HTERT RPE-1 (cell line): ENCODE results near the gene SREBF1.
"Not testable (repeated sequence)": the region's sequence is repeated elsewhere in the genome, so short reads cannot be mapped to it uniquely, and the experiment has no call there.

Source experiments
- in situ Hi-C: fragments of 300-500 bp; cut with MboI; formaldehyde crosslinking; loops from 4 replicates; pipeline ENCODE4 v1.14.3; 2020; ENCODE audit warnings: low sequenced_read_pairs

SREBF1 gene

DNA sequence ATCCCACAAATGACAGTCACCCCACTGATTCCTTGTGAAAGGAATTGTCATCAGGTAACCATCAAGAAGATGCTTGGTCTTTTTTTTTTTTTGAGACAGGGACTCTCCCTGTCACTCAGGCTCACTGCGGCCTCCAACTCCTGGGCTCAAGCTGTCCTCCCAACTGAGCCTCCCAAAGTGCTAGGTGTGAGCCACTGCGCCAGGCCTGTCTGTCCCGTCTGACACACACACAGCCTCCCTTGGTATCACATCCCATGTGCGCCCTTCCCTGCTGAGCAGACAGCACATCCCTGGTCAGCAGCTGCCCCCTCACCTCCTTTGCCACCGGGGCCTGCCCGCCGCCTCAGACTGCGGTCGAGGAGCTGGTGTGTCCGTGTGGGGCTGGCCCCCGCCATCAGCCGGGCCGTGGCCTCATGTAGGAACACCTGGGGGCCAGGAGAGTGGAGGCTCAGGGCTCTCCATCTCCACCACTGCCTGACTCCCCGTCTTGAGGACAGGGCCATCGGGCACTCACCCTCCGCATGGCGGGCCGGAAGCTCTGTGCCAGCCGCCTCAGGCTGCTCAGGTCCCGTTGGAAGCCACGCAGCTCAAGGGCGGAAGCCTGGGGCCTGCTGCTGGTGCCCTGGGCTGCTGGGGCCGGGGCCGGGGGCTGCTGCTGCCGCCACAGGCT lies 23.6 kb downstream of the SREBF1 start:
- in situ Hi-C loops, result no loop called here

DNA sequence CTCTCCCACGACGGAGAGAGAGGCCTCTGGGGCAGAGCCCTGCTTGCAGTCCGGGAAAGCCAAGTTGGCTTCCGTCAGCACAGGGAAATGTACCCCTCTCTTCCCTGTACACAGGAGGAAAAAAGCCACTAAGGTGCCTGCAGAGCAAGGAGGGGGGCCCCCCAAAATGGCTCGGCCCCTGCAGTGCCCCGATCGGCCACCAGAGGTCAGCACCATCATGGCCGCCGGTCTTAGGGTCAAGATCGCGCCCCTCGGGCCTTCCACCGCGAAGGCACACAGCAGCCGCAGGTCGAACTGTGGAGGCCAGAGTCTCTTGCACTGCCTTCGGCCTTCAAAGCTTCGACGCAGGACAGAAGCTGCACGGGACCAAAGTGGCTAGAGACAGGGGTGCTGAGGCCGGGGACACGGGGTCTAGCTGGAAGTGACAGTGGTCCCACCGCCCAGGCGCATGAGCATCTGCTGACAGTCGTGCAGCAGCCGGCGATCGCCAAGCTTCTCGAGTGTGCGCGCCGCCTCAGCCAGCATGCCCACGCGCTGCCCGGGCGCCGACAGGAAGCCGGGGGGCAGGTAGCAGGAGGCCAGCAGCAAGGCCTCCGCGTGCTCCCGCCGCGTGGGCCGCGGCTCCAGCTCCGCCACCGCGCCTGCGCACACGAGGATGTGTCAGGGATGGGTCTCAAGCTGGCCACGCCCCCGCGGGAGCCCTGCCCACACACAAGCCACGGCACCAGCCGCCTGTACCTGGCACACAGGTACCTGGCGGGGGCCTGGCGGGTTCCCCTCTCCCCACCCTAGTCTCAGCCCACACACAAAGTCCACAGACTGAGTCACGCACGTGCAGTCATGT lies 24.4 kb downstream of the SREBF1 start:
- in situ Hi-C loops, result no loop called here

DNA sequence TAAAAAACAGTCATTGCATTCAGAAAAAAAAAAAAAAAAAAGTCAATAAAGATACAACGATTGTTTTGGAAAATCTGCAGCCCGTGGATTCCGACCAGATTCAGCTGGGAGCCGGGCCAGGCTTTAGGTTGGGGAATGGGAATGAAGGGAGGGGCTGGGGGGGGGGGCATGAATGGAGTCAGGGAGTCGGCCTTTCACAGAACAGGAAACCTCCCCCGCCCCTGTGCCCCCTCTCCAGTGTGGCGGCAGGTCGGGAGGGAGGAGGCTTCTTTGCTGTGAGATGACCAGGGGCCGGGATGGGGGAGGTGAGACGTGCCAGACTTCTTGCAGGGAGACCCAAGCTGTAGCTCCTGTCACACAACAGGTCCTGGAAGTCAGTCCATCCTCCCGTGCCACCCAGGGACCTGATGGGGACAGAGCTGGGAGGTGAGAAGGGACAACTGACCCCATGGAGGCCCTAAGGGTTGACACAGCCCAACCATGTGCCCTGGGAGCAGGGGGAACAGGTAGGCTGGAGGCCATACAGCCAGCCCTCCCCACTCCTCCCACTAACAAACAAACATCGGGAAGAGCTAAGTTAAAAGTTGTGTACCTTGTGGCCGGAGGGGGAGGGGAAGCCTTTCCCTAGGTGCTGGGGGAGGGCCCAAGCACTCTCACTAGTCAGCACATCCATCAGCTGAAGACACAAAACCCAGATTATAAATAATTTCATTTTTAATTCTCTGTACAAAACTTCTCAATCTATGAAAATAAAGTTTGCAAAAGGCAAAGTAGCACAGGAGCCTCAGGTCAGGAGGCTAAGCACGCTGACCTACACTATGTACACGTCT lies 25.2 kb downstream of the SREBF1 start:
- in situ Hi-C loops, result no loop called here

DNA sequence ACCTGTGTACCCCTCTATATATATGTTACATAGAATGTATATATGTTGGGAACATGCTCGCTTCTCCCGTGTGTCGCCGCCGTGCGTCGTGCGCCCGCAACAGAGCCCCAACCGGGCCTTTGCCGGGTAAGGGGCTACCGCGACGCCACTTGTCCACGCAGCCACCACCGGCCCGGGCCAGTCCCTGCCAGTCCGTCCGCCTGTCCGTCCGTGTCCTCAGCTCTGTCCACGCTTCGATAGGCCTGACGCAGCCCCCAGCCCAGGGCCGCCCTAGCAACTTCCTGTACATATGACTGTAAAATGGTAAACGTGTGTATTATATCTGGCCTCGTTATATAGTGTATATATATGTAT lies 25.9 kb downstream of the SREBF1 start:
- in situ Hi-C loops, result no loop called here

DNA sequence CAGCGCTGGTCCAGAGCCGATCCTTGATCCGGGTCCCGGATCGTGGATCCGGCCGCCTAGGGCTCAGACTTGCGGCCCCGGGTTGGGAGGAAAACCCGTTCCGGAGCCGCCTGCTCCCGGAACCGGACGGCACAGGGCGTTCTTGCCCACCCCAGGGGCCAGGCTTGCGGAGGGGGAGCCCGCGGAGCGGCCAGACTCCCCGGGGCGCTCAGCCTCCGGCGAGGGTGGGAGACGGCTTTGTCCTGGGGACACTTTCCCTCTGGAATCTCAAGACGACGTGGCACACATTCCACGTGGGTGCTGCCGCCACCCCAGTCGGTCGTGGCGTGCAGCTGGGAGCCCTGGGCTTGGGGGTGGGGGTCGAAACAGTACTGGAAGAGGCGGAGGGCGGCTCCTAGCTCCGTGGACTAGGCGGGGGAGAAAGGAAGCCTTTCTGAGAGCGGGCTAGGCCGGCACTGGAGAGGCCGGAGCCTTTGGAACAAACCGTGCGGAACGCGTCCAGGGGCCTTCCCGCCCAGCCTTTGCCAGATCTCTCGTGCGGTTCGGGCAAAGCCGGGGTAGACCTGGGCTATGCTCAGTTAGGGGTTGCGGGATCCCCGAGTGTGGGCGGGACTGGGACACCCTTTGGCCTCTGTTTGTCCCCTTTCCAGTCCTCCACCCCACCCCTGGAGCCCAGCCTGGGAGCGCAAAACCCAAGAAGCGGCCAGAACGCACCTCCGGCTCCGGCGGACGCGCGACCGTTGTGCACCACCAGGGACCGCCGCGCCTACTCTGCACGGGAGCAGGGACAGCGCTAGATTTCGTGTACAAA lies 26.5 kb downstream of the SREBF1 start:
- in situ Hi-C loops, result no loop called here

DNA sequence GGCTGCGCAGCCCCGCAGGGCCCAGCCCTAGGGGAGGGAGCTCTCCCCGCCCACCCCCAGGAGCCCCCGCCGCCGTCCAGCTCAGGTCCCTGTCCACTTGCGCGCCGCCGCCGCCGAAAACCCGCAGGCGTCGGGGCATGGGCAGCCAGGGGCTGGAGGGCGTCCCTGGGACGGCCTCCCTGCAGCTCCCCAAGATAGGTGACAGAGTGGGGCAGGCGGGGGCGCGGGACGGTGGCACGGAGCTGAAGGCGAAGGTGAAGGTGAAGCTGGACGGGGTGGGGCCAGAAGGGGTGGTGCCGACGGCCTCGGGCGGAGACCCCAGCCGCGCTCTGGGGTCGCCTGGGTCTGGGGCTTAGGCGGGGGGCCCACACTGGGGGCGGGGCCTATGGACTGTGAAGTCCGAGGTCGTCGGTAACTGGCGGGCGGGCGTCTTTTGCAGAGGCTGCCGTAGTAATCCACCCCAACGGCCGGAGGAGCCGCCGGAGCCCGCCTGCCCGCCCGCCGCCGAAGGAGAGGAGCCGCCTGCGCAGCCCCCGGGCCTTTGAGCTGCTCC lies 27.2 kb downstream of the SREBF1 start:
- in situ Hi-C loops, result no loop called here

DNA sequence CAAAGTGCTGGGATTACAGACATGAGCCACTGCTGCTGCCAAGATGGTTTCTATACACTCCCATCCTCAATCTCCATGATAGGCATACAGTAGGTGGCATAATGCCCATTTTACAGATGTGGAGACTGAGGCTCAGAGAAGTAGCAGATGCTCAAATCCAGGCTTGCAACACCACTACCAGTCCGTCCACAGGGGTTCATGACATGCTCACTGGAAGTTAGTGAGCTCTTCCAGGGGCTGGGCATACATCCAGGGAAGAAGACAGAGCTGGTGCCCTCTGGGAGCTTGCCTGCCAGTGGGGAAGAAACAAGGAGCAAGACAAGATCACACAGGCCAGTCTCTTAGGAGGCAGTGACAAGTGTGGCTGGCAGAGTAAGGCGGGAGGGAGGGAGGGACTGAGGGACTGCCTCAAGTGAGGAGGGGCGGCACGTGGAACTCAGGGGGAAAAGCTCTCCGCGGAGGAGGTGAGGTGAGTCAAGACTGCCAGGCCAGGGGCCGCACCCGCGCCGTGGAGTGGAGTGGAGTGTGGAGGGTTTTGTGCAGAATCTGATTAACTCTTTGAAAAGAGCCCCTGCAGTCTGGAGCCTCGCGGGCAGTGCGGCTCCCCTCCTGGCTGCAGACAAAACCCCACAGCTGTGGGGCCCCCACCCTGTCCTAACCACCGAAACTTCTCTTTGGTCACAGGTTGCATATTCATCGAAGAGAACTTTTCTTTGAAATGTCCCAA lies 27.9 kb downstream of the SREBF1 start:
- in situ Hi-C loops, result no loop called here

DNA sequence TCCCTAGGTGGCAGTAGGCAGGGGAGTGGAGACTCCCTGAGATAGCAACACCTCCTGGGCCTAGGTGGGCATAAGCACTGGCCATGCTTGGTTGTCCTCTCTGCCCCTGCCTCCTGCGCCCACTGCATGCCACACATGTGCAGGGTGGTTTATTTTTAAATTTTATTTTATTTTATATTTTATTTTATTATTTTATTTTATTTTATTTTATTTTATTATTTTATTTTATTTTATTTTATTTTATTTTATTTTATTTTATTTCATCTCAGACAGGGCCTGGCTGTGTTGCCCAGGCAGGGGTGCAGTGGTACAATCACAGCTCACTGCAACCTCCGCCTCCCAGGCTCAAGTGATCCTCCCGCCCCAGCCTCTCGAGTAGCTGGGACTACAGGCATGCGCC lies 28.6 kb downstream of the SREBF1 start:
- in situ Hi-C loops, result not testable (repeated sequence)

DNA sequence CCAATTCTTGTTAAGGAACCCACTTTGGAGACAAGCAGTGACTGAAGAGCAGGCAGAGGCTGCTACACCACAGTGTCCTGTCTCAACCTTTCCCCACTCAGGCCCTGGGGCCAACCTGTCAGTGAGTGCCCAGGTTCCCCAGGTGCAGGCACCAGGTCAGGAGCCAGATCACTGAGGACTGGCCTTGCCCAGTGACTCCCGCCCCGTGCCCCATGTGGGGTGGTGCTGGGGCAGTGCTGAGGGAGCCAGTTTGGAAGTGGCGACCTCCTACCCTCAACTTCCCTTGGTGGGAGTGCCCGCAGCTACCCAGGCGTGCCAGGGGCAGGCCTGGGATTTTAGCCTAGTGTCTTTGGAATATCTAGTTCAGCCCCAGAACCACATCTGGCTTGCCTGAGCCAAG lies 29.3 kb downstream of the SREBF1 start:
- in situ Hi-C loops, result no loop called here

DNA sequence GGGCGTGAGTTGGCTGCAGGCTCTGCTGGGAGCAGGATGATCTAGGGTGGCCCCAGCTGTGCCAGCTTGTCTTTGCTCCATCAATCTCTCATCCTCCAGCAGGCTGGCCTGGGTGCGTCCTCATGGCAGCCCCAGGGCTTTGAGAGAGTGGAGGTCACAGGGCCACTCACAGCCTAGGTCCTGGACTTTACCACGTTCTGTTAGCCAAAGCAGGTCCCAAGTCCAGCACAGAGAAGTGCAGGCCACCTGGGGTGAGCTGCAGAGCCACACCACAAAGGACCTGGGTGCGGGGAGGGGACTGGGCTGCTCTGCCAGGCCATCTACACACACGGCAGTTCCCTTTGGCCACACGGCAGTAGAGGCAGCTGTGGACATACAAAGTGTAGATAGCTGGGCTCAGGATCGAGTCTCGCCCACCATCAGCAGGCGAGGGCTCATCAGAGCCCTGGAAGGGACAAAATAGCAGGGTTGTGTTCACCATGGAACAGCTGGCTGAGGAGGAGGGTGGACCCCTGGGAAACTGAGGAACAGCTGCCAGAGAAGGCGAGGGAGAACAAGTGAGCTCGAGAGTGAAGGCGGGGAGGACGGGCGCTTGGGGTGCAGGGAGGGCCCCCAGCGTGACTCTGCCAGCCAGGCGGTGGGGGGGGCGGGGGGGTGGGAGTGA lies 30.0 kb downstream of the SREBF1 start:
- in situ Hi-C loops, result no loop called here

DNA sequence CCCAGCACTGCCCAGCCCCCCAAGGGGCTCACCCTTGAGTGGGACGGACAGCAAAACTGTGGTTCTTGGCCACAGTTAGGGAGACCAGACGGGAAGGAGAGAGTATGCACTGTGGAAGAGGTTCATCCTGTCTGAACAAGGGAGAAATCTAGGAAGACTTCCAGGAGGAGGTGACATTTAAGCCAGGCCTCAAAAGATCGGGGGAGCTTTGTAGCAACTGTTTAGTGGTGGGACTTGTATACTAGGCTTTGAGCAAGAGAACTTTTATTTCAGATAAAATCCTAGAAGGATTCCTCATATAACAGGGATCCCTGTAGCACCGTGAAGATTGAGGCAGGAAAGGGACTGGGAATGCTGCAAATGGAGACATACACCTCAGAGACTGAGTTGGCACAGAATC lies 30.8 kb downstream of the SREBF1 start:
- in situ Hi-C loops, result no loop called here

DNA sequence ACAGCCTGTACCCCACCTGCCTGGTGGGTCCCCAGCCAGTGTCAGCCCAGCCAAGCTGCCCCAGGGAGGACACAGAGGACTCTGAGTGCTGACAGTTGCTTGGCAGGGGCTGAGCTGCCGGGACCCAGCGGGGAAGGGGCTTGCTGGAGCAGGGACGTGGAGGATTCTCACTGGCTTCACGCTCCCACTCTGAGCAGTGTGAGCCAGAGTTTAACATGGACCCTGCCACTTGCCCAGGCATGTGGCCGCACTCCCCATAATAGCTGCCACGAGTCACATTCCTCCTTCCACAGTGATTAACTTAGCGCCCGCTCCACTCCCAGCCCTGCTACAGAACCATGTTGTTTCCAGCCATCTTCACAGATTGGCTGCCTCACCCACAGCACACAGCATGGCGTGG lies 31.2 kb downstream of the SREBF1 start:
- in situ Hi-C loops, result no loop called here

DNA sequence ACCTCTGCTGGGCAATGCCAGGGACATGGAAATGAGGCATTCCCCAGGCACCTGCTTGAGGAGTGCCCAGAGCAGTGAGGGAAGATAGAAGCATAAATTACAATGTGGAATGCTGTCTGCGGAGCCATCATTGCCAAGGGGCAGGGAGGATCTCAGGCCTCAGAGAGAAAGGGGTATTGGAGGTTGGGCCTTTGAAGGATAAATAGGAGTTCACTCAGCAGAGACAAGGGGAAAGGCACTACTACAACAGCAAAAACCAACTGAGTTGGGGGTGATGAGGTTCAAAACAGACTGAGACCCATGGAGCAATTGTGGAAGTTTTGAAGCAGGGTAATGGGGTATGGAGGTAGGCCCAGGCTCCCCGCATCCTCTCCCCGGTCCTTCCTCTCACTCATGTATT lies 32.8 kb downstream of the SREBF1 start:
- in situ Hi-C loops, result no loop called here

DNA sequence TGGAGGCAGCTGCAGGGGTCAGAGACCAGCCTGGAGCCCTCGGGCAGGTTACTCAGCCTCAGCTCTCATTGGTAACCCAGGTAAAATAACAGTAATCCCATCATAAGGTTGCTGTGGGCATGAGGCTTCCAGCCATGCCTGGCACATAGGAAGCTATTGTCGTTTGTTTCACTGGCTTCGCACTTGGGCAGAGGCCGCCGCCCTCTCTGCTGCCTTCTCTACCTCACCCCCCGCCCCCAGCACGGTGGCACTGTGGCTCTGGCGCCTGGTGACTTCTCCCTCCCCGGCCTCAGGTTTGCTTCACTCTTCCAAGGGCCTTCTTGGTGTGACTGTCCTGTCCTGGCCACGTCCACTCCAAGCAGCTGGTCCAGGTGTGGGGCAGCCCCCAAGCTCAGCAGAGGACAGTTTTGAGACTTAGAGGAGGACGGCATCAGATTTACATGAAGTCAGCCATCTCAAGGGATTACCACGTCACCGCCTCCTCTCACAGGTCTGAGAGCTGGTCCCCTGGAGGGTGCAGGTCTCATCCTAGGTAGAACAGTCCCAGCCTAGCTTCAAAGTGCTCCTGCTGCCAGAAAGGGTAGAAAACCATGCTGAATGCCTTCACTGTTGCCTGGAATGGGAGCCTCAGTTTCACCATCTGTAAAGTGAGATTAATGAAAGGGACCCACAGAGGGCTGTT lies 34.8 kb downstream of the SREBF1 start:
- in situ Hi-C loops, result no loop called here

DNA sequence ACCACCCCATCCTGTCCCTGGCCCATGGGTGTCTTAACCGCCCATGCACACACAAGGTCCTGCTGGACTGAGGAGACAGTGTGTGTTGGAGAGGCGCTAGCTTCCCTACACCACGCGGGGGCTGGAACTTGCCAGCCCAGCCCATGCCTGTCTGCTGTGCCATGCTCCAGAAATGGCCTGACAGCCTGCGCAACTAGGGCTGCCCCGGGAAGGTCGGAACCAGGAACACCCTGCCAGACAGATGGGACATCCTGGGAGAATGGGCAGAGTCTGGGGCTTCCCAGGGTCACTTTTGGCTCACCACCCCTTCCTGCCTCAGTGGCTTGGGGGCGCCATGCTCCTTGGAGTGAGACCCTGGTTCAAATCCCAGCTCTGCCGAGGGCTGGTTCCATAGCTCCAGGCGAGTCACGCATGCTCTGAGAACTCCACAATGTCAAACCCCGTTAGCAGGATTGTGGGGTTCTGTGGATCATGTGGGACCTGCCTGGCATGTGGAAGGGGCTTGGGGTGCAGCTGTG lies 36.2 kb downstream of the SREBF1 start:
- in situ Hi-C loops, result no loop called here

DNA sequence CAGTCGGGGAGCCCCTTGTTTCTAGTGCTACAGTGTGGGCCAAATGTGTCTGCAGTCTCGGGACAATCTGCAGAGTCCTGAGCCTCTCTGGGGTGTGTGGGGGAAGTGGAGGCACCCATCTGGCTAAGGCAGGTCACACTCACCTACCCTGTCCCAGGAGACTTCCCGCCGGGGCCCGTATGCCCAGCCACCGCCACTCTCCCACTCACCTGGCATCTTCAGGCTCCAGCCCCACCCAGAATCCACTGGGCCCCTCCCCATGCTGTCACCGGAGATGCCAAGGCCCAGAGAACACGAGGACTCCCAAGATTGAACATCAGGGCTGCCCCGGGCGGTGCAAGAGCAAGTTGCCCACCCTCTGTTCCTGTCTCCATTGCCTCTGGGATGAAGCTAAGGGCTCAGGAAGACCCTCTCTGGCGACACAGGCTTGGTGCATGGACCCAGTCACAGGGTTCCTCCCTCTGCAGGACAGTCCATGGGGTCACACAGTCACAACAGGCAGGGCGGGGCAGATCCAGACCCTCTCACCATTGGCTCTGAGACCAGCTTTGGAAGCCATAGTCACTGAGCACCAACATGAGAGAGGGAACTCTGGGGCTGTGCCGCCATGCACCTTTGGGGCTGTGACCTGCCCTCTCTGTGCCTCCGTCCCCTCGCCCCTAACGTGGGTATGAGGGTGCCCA lies 38.1 kb downstream of the SREBF1 start:
- in situ Hi-C loops, result no loop called here

DNA sequence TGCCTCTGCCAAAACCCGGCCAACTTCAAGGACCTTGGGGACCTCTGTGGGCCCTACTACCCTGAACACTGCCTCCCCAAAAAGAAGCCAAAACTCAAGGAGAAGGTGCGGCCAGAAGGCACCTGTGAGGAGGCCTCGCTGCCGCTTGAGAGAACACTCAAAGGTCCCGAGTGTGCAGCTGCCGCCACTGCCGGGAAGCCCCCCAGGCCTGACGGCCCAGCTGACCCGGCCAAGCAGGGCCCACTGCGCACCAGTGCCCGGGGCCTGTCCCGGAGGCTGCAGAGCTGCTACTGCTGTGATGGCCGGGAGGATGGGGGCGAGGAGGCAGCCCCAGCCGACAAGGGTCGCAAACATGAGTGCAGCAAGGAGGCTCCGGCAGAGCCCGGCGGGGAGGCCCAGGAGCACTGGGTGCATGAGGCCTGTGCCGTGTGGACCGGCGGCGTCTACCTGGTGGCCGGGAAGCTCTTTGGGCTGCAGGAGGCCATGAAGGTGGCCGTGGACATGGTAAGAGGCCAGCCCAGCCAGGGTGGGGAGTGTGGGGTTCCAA lies 38.7 kb downstream of the SREBF1 start:
- in situ Hi-C loops, result no loop called here
